NCI-H748 (cell line): ENCODE data around the gene MRGPRE.
"Not testable (repeated sequence)": the region's sequence is repeated elsewhere in the genome, so short reads cannot be mapped to it uniquely, and the experiment has no call there.

Experiments
- DNase-seq: peaks from one replicate; lab custom pipeline; 2025; ENCODE audit not compliant: unreplicated experiment; lab: John Stamatoyannopoulos, UW

Gene MRGPRE, protein sequence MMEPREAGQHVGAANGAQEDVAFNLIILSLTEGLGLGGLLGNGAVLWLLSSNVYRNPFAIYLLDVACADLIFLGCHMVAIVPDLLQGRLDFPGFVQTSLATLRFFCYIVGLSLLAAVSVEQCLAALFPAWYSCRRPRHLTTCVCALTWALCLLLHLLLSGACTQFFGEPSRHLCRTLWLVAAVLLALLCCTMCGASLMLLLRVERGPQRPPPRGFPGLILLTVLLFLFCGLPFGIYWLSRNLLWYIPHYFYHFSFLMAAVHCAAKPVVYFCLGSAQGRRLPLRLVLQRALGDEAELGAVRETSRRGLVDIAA

DNA sequence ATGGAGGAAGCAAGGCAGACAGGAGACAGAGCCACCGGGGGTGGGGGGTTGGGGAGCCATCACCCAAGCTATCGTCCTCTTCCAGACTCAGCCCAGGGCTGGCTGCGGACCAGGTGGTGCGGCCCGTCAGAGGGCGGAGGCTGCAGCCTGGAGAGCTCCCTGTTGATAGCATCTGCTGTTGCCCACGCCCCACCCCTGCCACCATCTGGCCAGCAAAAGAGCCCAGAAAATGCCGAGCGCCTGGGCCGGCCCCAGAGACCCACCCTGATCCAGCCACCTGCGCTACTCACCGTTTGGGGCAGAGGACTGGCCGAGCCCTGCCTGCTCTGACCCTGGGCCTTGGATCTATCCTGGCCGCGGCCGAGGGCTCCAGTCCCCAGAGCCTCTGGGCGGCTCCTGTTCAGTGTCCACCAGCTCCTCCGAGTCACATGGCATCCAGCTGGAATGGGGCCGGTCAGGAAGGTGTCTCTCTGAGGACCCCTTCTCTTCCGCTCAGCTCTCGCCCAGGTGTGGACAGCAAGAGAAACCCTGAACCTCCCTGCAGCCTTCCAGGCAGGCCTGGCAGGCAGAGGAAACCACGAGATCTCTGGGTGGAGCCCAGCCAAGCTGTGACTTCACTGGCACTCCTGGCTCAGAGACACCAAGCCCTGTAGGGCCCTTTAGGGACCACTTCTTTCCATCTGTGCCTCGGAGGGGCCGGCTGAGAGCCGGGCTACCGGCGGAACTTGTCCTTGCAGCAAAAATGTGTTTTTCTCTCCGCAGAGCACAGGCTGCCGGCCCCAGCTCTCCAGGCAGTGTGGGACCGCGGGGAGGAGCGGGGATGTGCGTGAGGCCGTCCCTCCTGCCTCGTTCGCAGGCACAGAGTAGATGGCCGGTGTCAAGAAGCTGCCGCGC lies at the start of gene MRGPRE:
MRGPRE (minus strand) TSS at position 567 of the 894 bp plus-strand sequence. CDS start 3,618 bp downstream, outside the sequence.
- no peak for DNase-seq

DNA sequence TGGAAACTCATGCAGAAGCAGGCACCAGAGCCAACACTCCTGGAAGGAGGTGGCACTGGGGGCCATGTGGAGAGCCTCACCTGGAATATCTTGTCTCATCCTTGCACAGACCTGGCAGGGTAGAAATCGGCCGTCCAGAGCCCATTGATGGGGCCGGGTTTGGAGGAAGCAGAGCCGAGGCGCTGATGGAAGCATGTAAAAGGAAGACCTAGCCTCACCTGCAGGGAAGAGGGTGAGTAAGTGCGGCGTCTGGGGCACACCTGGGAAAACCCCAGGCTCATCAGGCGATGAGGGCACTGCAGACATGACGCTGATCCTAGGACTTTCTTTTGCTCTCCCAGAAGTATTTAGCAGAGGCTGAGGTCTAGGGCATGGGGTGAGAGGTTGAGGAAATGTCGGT lies 48.9 kb upstream of the MRGPRE start:
- DNase-seq, result not testable (repeated sequence)

DNA sequence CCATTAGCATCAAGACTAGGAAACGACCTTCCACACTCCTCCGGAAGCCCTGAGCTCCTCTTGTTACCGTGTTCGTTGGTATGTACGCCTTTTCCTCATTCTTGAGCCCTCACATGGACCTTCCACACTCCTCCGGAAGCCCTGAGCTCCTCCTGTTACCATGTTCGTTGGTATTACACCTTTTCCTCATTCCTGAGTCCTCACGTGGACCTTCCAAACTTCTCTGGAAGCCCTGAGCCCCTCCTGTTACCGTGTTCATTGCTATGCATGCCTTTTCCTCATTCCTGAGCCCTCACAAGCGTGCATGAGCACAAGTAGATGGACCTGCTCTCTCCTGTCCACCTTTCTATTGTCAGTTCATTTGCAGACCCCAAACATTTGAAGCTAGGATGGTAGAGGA lies 48.4 kb upstream of the MRGPRE start:
- DNase-seq, result not testable (repeated sequence)

DNA sequence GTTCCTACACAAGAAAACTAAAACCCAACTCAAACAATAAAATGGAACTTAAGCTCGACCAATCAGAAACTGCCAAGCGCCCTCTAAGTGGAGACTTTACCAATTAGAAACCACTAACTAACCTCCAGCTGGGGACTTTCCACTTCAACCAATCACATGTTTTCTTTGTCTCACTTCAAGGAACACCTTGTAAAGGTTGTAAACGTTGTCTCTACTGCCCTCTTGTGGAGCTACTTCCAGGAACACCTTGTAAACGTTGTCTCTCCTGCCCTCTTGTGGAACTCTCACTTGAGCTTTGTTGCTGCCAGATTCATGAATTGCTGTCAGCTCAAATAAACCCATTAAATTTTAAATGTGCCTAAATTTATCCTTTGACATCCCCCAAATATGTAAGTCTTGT lies 46.7 kb upstream of the MRGPRE start:
- DNase-seq, result not testable (repeated sequence)

DNA sequence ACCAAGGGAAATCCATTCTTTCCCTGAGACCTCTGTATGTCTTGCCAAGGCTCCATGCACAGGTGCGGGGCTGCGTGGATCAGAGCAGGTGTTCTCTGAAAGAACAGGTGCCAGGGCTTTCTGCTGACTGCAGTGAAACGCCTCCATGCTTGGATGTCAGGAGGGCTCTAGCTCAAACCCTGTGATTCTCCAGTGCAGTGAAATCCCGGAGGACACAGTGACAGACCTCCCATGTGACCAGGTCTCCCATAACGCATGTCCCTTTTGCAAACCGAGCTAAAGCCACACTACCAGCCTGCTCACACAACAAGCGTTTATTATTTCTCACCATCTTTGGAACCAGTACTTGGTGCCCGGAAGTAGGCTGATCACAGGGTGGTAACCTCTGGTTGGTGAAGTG lies 41.4 kb upstream of the MRGPRE start:
- not testable (repeated sequence) for DNase-seq

DNA sequence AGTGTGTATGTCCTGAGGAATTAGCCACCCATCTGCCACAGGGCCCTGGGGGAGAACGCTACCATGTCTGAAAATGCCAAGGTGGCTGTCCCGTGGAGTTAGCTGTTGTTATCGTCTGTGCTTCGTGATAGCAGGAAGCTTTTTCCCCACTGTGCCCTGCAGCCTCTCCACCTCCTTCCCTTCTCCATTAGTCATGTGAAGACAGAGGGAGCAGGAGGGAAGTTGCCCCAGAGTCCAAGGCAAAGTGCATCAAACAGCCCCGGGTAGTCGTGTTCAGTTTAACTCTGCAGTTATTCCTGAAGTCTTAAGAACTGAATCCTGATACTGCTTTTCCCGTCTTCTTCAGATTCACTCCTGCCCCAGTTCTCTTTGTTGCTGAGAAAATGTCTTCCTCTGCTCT lies 30.3 kb upstream of the MRGPRE start:
- DNase-seq, result not testable (repeated sequence)

DNA sequence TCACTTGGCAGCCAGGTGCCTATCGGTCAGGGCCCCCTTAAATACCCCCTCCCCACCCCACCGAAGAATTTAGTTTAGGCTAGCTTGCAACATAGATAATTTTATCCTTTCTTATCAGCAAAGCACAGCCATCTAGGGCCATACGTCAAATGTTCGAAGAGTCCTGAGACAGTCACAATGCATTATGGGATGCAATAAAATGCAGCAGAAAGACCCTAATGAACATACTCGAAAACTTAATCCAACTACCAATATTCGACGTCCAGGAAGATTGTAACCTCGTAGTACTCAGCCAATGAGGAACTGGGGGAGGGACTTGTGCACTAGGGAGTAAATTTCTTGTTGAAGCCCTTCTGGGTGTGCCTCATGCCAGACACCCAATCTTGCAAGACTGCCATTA lies 29.6 kb upstream of the MRGPRE start:
- DNase-seq, result not testable (repeated sequence)

DNA sequence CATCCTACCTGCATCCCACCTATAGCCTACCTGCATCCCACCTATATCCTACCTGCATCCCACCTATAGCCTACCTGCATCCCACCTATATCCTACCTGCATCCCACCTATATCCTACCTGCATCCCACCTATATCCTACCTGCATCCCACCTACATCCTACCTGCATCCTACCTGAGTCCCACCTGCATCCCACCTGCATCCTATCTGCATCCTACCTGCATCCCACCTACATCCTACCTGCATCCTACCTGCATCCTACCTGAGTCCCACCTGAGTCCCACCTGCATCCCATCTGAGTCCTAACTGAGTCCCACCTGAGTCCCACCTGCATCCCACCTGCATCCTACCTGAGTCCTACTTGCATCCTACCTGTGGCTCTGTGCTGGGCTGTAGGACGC lies 25.3 kb upstream of the MRGPRE start:
- DNase-seq, result not testable (repeated sequence)

DNA sequence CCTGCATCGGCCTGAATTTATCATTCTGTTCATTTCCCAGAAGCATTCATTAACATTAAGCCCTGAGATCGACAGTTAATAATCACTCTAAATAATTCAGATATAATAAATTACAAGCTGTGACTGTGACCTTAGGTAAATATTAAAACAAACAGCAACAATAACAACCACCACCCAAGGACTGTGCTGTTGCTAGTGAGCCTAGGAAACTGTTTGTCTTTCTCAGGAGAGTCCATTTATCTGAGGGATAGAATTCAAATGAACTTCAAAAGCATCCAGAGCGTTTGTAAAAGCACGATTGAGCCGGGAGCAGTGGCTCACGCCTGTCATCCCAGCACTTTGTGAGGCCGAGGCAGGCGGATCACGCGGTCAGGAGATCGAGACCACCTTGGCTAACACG lies 23.0 kb upstream of the MRGPRE start:
- not testable (repeated sequence) for DNase-seq

DNA sequence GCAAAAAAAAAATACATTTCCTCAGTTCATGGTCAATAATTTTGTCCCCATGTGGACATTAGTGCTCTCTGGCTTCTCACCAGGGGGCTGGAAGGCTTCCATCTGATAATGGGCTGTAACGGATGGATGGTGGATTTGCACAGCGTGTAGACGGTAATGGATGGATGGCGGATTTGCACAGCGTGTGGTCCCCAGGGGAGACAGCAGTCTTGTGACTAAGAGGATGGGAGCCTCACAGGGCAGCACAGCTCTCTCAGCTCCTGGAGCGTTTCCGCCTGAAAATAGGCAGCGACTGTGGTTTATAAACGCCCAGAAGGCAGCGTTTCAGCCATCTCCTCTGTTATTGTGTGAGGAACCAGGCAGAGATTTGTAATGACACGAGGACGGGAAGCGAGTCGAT lies 22.6 kb upstream of the MRGPRE start:
- not testable (repeated sequence) for DNase-seq

DNA sequence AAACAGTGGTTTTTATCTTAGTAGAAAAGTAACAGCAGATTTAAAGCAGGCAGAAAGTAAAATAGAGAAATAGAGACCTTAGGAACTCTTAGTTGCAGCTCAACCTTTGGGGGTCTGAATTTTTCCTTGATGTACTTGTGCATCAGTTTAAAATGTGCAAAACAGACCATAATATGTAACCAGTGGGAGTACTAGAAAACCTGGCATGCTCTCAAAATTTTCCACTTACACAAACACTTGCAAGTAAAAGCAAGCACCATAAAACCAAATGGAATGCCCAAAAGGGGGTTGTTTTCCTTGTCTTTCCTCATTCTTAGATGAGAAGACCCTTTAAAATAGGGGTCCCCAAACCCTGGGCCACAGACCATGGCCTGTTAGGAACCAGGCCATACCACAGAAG lies 12.9 kb upstream of the MRGPRE start:
- DNase-seq, result no peak

DNA sequence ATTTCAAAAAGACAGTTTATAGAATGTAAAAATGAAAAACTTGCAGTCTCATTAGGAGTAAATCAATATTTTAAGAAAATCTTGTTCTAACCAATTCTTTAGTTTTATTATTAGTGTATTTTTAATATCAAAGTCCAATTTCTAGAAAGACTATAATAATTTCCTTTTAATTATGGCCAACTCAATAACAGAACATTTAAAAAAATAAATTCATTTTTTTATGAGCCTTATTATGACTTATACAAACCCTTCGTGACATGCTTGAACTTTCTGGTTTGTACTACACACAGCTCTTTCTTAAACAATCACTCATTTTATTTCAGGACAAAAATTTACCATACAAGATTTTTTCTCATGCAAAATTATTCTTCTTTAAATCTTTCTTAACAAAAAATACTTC lies 11.7 kb upstream of the MRGPRE start:
- DNase-seq, result no peak

DNA sequence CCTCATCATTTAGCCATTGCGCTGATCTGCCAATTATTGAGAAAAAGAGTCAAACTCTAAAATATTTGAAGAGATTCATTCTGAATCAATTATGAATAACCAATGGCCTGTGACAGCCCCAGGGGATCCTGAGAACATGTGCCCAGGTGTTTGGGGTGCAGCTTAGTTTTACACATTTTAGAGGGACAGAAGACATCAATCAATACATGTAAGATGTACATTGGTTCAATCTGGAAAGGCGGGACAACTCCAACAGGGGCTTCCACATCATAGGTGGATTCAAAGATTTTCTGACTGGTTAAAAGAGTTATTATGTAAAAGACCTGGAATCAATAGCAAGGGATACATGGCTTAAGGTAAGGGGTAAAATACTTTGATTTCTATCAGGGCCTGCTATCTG lies 4.9 kb upstream of the MRGPRE start:
- no peak for DNase-seq

DNA sequence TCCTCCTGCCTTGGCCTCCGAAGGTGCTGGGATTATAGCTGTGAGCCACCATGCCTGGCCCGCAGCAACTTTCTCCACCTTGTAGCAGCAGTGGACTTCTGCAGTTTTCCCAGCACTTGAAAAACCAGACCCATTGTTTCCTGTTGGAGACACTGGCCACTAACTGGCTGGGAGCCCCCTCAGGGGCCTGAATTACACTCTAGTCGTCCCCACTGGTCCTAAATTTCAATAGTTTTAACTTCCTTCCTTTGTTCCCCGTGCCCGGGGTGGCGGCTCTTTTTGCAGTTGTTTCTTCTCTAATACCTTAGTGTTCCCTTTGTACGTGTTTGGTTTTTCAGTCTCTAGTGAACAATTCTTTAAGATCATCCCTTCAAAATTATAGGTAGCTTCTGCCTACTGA lies 2.6 kb upstream of the MRGPRE start:
- no peak for DNase-seq

DNA sequence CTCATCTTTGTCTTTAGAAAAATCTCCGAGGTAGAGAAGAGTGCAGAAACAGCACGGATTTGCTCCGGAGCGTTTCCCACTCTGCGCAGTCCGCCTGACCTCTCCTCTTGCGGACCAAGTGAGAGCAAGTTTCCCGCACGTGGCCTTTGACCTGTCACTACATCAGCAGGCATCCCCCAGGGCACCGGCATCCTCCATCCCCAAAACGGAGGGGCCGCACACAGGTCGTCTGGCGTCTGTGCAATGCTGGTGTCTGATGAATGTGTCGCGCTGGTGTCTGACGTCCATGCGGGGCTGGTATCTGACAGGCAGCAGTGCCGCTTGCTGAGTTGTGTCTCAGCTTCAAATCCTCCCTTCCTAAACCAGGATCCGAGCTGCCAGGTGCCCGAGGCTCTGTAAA lies 739 bp upstream of the MRGPRE start:
- no peak for DNase-seq

DNA sequence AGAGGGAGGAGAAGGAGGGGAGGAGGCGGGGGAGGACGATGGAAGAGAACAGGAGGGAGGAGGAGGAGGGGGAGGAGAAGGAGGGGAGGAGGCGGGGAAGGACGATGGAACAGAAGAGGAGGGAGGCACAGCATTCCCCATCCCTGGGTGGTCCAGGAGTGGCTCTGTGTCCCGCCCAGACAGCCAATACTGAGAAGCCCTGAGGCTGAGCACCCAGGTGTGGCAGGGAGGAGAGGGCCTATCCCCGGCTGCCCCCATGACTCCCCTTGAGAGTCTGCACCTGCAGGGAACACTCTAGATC lies 717 bp downstream of the MRGPRE start:
- DNase-seq, result no peak

DNA sequence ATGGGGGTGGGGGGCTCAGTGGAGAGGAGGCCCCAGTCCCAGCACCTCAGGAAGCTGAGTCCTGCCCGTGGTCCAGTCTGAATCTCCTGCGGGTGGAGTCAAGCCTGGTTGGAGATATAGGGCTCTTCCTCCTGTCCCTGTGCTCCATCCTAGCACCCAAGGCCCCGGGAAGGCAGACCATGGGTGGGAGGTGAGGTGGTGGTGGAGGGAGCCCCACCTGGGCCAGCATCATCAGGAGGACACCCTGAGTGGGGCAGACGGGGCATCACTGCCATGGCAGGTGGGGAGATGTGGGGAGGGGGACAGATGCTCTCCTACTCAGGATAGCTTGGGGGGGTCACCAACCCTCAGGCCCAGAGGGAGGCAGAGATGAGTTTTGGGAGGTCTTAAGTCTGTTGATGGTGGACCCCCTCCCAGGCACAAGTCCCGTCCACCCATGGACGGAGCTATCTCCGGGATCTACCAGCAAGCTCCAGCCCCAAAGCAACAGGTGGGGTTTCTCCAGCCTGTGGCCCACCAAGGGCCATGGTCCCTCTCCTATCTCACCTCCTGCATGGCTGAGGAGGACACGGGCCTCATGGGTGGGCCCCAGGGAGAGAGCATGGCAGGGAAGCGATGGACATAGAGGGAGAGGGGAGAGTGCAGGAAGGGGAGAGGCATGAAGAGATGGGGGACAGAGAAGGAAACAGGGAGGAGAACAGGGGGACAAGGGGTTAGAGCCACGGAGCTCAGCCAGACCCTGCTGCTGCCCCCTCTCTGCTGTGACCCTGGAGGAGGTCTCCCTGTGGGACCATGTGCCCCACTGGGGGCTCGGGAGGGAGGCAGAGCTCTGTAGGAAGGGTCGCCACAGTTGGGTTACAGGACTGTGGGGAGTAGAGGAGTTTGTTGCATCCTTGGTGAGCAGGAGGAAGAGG lies 1.3 kb downstream of the MRGPRE start:
- DNase-seq, result no peak

DNA sequence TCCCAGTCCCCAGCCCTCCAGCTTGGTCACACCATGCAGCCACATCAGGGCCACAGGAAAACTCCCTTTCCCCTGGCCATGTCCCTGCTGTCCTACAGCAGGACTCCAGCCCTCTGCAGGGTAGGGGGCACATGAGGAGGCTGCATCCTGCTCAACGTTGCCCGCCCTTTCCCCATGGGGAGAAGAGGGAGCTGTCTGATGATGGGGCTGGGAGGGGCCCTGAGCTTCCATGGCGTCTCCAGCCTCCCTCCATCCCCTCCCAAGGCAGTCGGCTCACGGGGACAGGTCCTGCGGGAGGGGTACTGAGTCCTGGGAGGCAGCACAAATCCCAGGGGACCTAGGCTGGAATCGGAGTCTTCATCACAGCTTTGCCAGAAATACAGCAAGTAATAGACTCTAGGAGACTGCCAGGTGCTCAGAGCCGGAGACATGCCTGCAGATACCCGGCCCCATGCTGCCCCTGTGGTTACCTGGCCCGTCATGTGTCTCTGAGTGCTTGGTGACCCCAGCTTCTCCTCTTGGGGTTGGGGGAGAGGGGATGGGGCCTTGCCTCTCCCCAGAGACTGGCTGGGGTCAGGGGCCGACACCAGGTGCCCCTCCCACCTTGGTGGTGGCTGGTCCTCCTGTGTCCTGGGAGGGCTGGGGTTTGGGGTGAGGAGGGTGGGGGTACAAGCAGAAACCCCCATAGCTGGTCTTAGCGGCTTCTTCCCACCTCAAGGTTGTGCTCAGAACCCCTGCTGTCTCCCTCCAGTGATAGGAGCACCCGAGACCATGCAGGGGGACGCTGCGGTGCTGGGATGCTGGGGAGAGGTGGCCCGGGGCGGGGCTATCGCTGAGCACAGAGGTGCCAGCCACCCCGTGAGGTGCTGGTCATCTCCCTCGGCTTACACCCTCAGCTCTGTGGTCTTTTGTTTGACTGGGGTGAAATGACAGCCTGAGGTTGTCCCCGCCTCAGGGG lies 2.3 kb downstream of the MRGPRE start:
- DNase-seq, result no peak

DNA sequence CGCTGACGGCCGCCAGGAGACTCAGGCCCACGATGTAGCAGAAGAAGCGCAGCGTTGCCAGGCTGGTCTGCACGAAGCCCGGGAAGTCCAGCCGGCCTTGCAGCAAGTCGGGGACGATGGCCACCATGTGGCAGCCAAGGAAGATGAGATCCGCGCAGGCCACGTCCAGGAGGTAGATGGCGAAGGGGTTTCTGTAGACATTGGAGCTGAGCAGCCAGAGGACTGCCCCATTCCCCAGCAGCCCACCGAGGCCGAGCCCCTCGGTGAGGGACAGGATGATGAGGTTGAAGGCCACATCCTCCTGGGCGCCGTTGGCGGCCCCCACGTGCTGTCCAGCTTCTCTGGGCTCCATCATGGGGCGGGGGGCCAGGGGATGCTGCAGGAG lies 3.8 kb downstream of the MRGPRE start:
- no peak for DNase-seq
